Esophagus squamous epithelium (tissue), 4 donors: ENCODE measurements around the gene LOXL1.

Experiments
- CTCF ChIP-seq, 6 experiments: fragments of 450-650 bp in 4 of 6; fragments of 200-600 bp in 2 of 6; sonication (generic) in 2 of 6; IDR thresholded peaks; one replicate each; pipeline ENCODE4 v1.5.1; 2016 to 2019; ENCODE audit warnings: antibody characterized with exemption in 6 of 6, mild to moderate bottlenecking in 4 of 6, moderate library complexity in 4 of 6
- POLR2A ChIP-seq, 4 donors: fragments of 450-650 bp; IDR thresholded peaks; one replicate each; pipeline ENCODE4 v1.6.1; 2017; ENCODE audit warnings: antibody characterized with exemption in 4 of 4, mild to moderate bottlenecking in 4 of 4, moderate library complexity in 3 of 4

GRCh38 chr15:73886717-73887345, 39.4 kb upstream of the LOXL1 start:
- TF ChIP-seq CTCF (IDR thresholded peaks at IDR 0.05) (no peak), POLR2A (IDR thresholded peaks at IDR 0.05) (no peak)
